HG02610 (cell line): Measurements from ENCODE around the gene DNAJC17.

Source experiments
- ATAC-seq: cut with Tn5 transposase; IDR thresholded peaks from one replicate; pipeline ENCODE4 v1.9.1; 2021; ENCODE audit warnings: mild to moderate bottlenecking, moderate library complexity; ENCODE audit not compliant: unreplicated experiment

Gene DNAJC17, protein sequence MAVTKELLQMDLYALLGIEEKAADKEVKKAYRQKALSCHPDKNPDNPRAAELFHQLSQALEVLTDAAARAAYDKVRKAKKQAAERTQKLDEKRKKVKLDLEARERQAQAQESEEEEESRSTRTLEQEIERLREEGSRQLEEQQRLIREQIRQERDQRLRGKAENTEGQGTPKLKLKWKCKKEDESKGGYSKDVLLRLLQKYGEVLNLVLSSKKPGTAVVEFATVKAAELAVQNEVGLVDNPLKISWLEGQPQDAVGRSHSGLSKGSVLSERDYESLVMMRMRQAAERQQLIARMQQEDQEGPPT

DNA sequence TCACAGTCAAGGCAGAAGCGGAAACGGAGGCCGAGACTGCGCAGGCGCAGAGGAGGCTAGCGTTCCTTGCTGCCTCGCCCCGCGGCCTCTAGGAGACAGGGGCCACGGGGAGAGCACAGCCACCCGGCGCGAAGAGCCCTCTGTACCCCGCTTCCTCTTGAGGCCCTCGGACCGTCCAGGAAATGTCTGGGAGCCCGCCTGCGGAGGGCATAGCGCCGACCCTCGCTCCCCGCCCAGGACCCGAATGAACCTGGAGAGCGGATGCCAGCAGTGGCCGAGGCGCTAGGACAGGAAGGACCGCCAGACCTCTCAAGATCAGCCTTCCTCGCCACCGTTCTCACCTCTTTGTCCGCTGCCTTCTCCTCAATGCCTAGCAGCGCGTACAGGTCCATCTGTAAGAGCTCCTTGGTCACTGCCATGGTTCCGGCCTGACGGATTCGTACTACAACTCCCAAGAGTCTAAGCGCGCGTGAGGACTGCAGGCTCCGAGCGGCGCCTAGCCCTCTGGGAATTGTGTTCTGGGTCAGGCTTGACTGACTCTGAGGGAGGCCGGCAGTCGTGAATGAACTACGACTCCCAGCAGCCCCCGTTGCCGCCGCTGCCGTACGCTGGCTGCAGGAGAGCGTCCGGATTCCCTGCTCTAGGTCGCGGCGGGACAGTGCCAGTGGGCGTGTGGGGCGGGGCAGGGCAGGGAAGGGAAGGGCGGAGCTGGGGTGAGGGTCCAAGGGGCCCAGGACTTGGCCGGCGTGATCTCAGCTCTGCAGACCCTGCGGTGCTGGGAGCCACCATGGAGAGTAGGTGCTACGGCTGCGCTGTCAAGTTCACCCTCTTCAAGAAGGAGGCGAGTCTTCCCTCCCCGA is at the start of gene DNAJC17, which contains the start of gene ZFYVE19:
Gene DNAJC17 (minus strand): TSS at position 446 of the 860 bp plus-strand sequence. CDS start 27 bp downstream, at position 419.
Gene ZFYVE19 (plus strand): TSS at position 62 of the 860 bp plus-strand sequence. CDS start 501 bp downstream, at position 563.
- ATAC-seq: peak; percentile 87

DNA sequence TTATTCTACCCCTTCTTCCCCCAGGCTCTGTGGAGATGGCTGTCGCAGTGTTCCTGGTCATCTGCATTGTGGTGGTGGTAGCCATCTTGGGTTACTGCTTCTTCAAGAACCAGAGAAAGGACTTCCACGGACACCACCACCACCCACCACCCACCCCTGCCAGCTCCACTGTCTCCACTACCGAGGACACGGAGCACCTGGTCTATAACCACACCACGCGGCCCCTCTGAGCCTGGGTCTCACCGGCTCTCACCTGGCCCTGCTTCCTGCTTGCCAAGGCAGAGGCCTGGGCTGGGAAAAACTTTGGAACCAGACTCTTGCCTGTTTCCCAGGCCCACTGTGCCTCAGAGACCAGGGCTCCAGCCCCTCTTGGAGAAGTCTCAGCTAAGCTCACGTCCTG is 49.5 kb upstream of the DNAJC17 start:
- ATAC-seq: no peak

DNA sequence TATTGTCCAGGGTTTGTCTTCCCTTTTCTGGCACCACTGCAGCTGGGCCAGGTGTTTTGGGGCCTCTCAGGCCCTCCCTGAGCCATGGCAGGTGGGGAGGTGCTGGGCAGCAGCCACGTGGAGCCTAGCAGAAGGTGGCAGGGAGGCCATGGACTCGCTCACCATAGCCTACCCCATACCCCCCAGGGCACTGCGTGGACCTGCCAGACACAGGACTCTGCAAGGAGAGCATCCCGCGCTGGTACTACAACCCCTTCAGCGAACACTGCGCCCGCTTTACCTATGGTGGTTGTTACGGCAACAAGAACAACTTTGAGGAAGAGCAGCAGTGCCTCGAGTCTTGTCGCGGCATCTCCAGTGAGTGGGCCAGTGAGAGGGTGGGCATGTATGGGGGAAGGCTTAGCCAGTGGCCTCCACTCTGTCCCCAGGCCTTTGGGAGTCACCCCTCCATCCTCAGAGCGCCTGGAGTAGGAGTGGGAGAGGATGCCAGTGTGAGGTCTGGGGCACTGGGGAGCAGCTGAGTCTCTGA is 48.5 kb upstream of the DNAJC17 start:
- ATAC-seq: no peak

DNA sequence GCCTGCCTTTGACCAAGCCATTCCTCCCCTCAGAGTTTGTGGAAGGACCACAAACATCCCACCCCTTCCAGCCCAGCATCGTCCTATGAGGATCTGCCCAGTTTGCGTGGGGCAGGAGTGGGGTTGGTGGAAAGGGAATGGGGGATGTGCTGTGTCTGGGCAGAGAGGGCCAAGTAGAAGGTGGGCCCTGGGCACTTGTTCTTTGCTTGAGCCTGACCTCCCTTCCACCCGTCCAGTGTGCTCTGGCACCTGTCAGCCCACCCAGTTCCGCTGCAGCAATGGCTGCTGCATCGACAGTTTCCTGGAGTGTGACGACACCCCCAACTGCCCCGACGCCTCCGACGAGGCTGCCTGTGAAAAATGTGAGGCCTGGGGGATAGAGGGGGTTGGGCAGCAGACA is 46.9 kb upstream of the DNAJC17 start:
- ATAC-seq: no peak

GRCh38 chr15:40853241-40853890 is 46.1 kb upstream of the DNAJC17 start:
- ATAC-seq: no peak

DNA sequence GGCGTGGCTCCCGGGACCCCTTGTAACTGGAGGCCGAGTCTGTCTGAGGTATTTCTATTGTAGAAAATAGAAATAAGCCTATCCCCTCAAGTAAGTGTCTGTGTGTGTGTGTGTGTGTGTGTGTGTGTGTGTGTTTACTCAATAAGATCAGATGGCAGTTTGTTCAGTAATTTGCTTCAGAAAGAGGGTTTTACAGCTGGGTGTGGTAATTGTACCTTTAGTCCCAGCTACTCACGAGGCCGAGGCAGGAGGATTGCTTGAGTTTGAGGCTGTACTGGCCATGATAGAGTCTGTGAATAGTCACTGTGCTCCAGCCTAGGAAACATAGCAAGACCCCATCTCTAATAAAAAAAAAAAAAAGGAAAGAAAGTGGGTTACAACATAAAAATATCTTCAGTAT is 45.3 kb upstream of the DNAJC17 start:
- no peak for ATAC-seq

GRCh38 chr15:40850576-40851112 is 43.4 kb upstream of the DNAJC17 start:
- no peak for ATAC-seq

GRCh38 chr15:40847223-40847961 is 40.1 kb upstream of the DNAJC17 start:
- ATAC-seq: peak; percentile 72

- ATAC-seq: peak; percentile 20
Measured at GRCh38 chr15:40846841-40847222, 39.6 kb upstream of the DNAJC17 start.

GRCh38 chr15:40845511-40846284 is 38.4 kb upstream of the DNAJC17 start:
- ATAC-seq: no peak

GRCh38 chr15:40845036-40845435 is 37.8 kb upstream of the DNAJC17 start:
- ATAC-seq: no peak

GRCh38 chr15:40844696-40845030 is 37.4 kb upstream of the DNAJC17 start:
- ATAC-seq: no peak

- ATAC-seq: no peak
Measured at GRCh38 chr15:40843885-40844695, 36.8 kb upstream of the DNAJC17 start, which contains the start of gene SPINT1. Gene SPINT1, plus strand, starts transcription at chr15:40844048. Its CDS starts 507 bp downstream, at chr15:40844555.

DNA sequence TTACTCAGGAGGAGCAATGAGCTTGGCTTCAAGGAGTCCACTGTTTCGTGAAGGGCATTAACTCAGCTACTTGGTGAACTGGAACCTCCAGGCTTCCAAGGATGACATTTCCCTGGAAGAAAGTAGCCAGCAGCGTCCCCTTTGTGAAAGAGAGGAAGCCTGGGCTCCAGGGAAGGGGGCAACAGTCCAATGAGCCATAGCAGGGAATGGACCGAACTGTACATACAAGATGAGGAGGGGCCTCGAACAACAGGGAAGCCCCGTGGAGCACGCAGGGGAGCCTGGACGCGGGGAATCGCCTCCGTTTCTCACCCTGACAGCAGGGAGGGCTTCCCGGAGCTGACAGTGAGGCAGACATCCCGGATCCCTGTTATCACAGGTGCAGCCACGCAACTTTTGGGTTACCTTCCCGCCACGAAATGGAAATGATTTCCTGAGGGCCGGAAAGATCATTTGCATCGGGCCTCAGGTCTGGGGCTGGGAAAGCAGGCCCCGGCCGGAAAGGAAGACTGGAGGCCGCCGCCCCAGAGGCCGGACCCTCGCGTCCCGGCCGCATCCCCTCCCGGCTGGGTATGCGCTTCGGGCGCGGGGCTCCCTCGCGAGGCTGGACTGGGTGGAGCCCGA is 36.1 kb upstream of the DNAJC17 start:
- ATAC-seq: no peak

GRCh38 chr15:40841741-40842140 is 34.5 kb upstream of the DNAJC17 start:
- ATAC-seq: no peak

- ATAC-seq: no peak
Measured at GRCh38 chr15:40838756-40839155, 31.5 kb upstream of the DNAJC17 start.

- no peak for ATAC-seq
Measured at GRCh38 chr15:40836020-40836419, 28.7 kb upstream of the DNAJC17 start.

DNA sequence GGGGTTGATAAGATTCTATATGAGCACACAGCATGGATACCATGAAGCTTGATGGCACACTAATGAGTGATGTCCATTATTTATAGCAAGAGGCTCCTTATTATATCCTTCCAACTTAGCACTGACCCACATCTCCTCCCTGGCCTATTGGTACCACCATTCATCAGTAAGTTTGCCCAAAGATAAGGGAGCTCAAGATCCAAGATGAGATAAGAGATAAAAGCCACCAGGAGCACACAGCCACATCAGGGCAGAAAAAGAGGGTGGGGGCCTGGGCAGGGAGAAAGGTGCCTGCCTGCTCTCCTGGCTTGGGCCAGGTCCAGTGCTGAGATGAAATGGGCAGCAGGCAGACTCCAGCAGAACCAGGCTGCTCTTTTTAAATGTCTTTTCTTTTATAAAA is 25.6 kb upstream of the DNAJC17 start:
- ATAC-seq: no peak
